ENCODE measurements around the gene TM9SF2.

Gene TM9SF2

GRCh38 chr13:99536023-99536422 is 34.8 kb downstream of the TM9SF2 start:
- no peak for TF ChIP-seq POLR2A (IDR thresholded peaks at IDR 0.05; ENCODE audit: low read depth, low read length)
- FAIRE-seq: no peak
- DNase-seq (ENCODE audit: insufficient read length, low spot score): no peak

GRCh38 chr13:99540530-99540929 is 39.3 kb downstream of the TM9SF2 start:
- DNase-seq (ENCODE audit: insufficient read length, low spot score) (no peak), FAIRE-seq (no peak)
- no peak for TF ChIP-seq POLR2A (IDR thresholded peaks at IDR 0.05; ENCODE audit: low read depth, low read length)

- no peak for DNase-seq (ENCODE audit: insufficient read length, low spot score)
- no peak for TF ChIP-seq POLR2A (IDR thresholded peaks at IDR 0.05; ENCODE audit: low read depth, low read length)
- FAIRE-seq: peak; percentile 87
These were observed 41.6 kb downstream of the TM9SF2 start for GRCh38 chr13:99542788-99543406.

GRCh38 chr13:99545361-99545760 is 44.1 kb downstream of the TM9SF2 start:
- DNase-seq (ENCODE audit: insufficient read length, low spot score) (no peak), FAIRE-seq (peak; percentile 82)
- no peak for TF ChIP-seq POLR2A (IDR thresholded peaks at IDR 0.05; ENCODE audit: low read depth, low read length)

- DNase-seq (ENCODE audit: insufficient read length, low spot score) (no peak), FAIRE-seq (peak; percentile 79)
- no peak for TF ChIP-seq POLR2A (IDR thresholded peaks at IDR 0.05; ENCODE audit: low read depth, low read length)
These were observed 44.7 kb downstream of the TM9SF2 start for GRCh38 chr13:99545979-99546378.

- FAIRE-seq (peak; percentile 43), DNase-seq (ENCODE audit: insufficient read length, low spot score) (no peak)
- TF ChIP-seq POLR2A (IDR thresholded peaks at IDR 0.05; ENCODE audit: low read depth, low read length): no peak
These were observed 45.6 kb downstream of the TM9SF2 start for GRCh38 chr13:99546878-99547277.

GRCh38 chr13:99548448-99548847 is 47.2 kb downstream of the TM9SF2 start:
- DNase-seq (ENCODE audit: insufficient read length, low spot score) (no peak), FAIRE-seq (peak; percentile 20)
- TF ChIP-seq POLR2A (IDR thresholded peaks at IDR 0.05; ENCODE audit: low read depth, low read length): no peak

- no peak for DNase-seq (ENCODE audit: insufficient read length, low spot score)
- no peak for FAIRE-seq
- no peak for TF ChIP-seq POLR2A (IDR thresholded peaks at IDR 0.05; ENCODE audit: low read depth, low read length)
These were observed 51.8 kb downstream of the TM9SF2 start for GRCh38 chr13:99553033-99553432.

- no peak for TF ChIP-seq POLR2A (IDR thresholded peaks at IDR 0.05; ENCODE audit: low read depth, low read length)
- DNase-seq (ENCODE audit: insufficient read length, low spot score) (no peak), FAIRE-seq (peak; percentile 88)
These were observed 53.9 kb downstream of the TM9SF2 start for GRCh38 chr13:99555149-99555548.

GRCh38 chr13:99556867-99557443 is 55.7 kb downstream of the TM9SF2 start:
- TF ChIP-seq POLR2A (IDR thresholded peaks at IDR 0.05; ENCODE audit: low read depth, low read length): no peak
- peak; percentile 90 for FAIRE-seq
- DNase-seq (ENCODE audit: insufficient read length, low spot score): no peak

- TF ChIP-seq POLR2A (IDR thresholded peaks at IDR 0.05; ENCODE audit: low read depth, low read length): no peak
- DNase-seq (ENCODE audit: insufficient read length, low spot score): no peak
- peak; percentile 86 for FAIRE-seq
These were observed 57.4 kb downstream of the TM9SF2 start for GRCh38 chr13:99558570-99559180.

GRCh38 chr13:99559560-99559959 is 58.3 kb downstream of the TM9SF2 start:
- DNase-seq (ENCODE audit: insufficient read length, low spot score) (no peak), FAIRE-seq (no peak)
- no peak for TF ChIP-seq POLR2A (IDR thresholded peaks at IDR 0.05; ENCODE audit: low read depth, low read length)

GRCh38 chr13:99563404-99563803 is 62.1 kb downstream of the TM9SF2 start:
- no peak for TF ChIP-seq POLR2A (IDR thresholded peaks at IDR 0.05; ENCODE audit: low read depth, low read length)
- DNase-seq (ENCODE audit: insufficient read length, low spot score) (no peak), FAIRE-seq (no peak)

- no peak for DNase-seq (ENCODE audit: insufficient read length, low spot score)
- TF ChIP-seq POLR2A (IDR thresholded peaks at IDR 0.05; ENCODE audit: low read depth, low read length): no peak
- no peak for FAIRE-seq
These were observed 63.1 kb downstream of the TM9SF2 start for GRCh38 chr13:99564386-99564785.
